AG04450 (cell line): Measurements from ENCODE around the gene HSPB9. TPM values are rescaled to one million over a fixed set of nuclear protein-coding genes. Genes with fewer than 3 reads are reported as not detected.

Source experiments
- CTCF ChIA-PET: fragments of 300-600, 350-600 bp; formaldehyde crosslinking; extraction: SDS; loops from one replicate; lab custom pipeline; 2022; ENCODE audit warnings: antibody characterized with exemption, inconsistent platforms; lab: Charles Lee
- POLR2A ChIA-PET: fragments of 350-600 bp; formaldehyde crosslinking; extraction: SDS; loops from one replicate; lab custom pipeline; 2021; ENCODE audit warnings: antibody characterized with exemption, inconsistent platforms; lab: Yijun Ruan, JAX
- DNase-seq: peaks from one replicate; pipeline ENCODE4 v3.0.0-alpha.2; 2011; ENCODE audit warnings: low read depth, low spot score
- H3K27ac ChIP-seq: one replicate; pipeline ENCODE4 v1.5.1; 2012; ENCODE audit warnings: low read depth, low read length, control low read depth
- H3K27me3 ChIP-seq: one replicate; pipeline ENCODE4 v1.6.0; 2012; ENCODE audit warnings: low read length; ENCODE audit not compliant: control insufficient read depth, insufficient read depth
- H3K4me3 ChIP-seq: 2 replicates; pipeline ENCODE4 v1.5.1; 2011; ENCODE audit warnings: mild to moderate bottlenecking, low read depth, low read length, control low read depth
- H3K9me3 ChIP-seq: 2 replicates; pipeline ENCODE4 v1.5.1; 2012; ENCODE audit warnings: low read length; ENCODE audit not compliant: control insufficient read depth, insufficient read depth
- CTCF ChIP-seq: IDR thresholded peaks from 2 replicates; pipeline ENCODE4 v1.5.1; 2011; ENCODE audit warnings: low read depth, low read length, control low read depth, inconsistent platforms
- polyA plus RNA-seq: library from polyadenylated mRNA; depleted of rRNA; stranded (reverse); fragments of >200 nt; gene quantifications from 2 replicates; pipeline ENCODE4 v1.2.3, GENCODE V29; 2011

The HSPB9 gene
- polyA plus RNA-seq, 1 experiment, result not detected

DNA sequence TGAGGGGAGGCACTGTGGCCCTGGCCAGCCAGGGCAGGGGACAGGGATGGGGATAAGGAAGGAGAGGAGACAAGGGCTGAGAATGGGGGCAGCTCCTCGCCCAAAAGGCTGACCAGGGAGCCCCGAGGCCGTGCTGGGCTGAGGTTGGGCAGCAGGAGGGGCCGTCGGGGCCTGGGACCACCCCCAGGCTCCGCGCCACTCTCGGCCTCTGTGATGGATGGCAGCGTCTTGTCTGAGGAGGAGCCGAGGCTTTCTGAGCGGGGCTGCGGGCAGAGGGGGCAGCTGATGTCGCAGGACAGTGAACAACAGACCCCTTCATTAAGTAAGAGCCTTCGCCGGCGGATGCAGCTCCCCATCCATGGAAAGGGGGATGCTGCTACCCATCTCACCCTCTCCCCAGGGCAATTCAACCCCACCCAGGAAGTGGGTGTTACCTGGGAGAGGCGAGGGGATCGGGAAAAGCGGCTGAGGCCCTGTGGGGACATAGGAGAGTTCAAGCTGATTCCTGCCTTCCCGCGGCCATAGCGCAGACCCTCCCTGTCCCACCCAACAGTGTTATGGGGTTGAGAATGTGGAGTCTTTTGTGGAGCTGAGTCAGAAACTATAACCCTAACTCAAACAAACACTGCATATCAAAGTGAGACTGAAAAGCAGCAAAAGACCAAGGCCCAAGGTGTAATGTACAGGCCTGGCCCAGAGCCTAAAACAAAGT, 41.2 kb downstream of the HSPB9 start:
- no peak for TF ChIP-seq CTCF
- Histone ChIP-seq H3K27me3 (peaks cover 2% of the 10 kb centered on the region), H3K4me3 (no peak overlapping the region), H3K9me3 (no peaks in the 10 kb centered on the region; the same call in 1 of the 2 replicates), H3K27ac (no peak overlapping the region)
- POLR2A ChIA-PET, result interaction anchor here (0.6 kb wide), 1 partner anchor 35 kb away, joined by 3 read pairs; no protein-coding TSS in a partner anchor
- CTCF ChIA-PET, result interaction anchor here (0.9 kb wide), 1 partner anchor 20 kb away, joined by 5 read pairs; no protein-coding TSS in a partner anchor
- DNase-seq, result no peak

DNA sequence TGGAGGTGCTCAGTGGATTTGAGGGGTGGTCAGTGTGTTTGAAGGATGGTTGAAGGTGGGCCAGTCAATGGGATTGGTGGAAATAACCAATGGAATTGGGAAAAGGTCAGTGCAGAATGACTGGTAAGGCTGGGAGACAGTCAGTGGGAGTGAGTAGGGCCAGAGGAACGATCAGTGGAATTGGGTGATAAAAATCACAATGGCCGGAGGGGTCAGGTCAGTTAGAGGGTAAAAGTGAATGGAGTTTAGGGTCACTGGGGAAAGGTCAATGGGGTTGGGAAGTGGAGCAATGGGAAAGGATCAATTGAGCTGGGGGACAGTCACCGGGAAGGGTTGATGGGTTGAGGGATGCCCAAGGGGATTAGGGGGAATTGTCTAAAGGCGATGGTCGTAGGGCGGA, 43.1 kb downstream of the HSPB9 start:
- CTCF ChIA-PET, result no interaction called here

DNA sequence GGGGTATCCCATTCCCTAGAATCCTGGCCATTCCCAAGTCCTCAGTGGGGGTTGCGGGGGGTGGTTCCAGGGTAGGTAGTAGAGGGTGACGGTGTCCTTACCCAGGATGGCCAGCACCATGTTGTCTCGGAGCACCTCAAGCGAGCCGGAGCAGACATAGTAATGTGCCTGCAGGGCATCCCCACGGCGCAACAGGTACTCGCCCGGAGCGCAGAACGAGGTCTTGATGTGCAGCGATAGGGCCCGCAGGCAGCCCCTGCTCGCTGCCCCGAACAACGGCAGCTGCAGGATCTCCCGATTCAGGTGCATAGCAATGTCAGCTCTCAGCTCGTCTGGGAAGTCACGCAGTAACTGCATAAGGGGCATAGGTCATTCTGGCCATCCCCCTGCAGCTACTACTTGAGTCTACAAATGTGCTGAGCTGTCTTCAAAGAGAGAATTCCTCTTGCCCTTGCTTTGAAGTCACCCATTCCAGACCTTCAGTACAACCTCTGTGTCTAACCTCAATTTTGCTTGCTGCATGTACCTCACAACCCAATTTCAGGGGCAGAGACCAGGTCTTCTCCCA, 43.7 kb downstream of the HSPB9 start:
- H3K4me3 ChIP-seq, result no peak overlapping the region
- H3K9me3 ChIP-seq, result no peaks in the 10 kb centered on the region; the same call in 1 of the 2 replicates
- no peak for DNase-seq
- POLR2A ChIA-PET, result no interaction called here
- H3K27ac ChIP-seq, result no peak overlapping the region
- peaks cover 12% of the 10 kb centered on the region for H3K27me3 ChIP-seq
- CTCF ChIA-PET, result no interaction called here
- no peak for TF ChIP-seq CTCF

More for the DNA sequence above, 43.1 kb downstream of the HSPB9 start:
- Histone ChIP-seq H3K4me3 (no peak overlapping the region), H3K27ac (no peak overlapping the region), H3K9me3 (no peaks in the 10 kb centered on the region; the same call in 1 of the 2 replicates), H3K27me3 (peaks cover 7% of the 10 kb centered on the region)
- POLR2A ChIA-PET, result no interaction called here
- TF ChIP-seq CTCF, result no peak
- DNase-seq, result no peak

DNA sequence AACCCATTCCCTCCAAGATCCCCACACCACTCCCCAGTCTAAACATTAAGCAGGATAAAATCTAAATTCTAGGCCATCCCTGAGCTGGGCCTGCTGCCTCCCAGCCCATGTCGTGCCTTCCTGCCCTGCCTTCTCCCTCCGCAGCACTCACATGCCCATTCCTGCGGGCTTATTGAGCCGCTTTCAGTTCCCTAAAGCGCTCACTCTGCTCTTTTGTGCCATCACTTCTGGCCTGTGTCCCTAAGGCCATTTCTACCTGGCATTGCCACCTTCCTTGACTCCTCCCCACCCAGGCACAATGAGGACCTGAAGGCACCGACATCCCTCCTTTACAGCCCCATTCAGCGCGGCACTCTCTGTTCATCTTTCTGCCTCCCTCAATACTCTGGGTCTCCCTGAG, 45.2 kb downstream of the HSPB9 start:
- no peak overlapping the region for H3K27ac ChIP-seq
- no peak overlapping the region for H3K4me3 ChIP-seq
- peaks cover 15% of the 10 kb centered on the region for H3K27me3 ChIP-seq
- no peaks in the 10 kb centered on the region; the same call in 1 of the 2 replicates for H3K9me3 ChIP-seq
- DNase-seq, result no peak
- ChIA-PET CTCF (no interaction called here), POLR2A (interaction anchor here (0.6 kb wide), 1 partner anchor 347 kb away, joined by 4 read pairs; no protein-coding TSS in a partner anchor)
- TF ChIP-seq CTCF, result no peak

GRCh38 chr17:42169351-42169750, 46.7 kb downstream of the HSPB9 start:
- no peak for DNase-seq
- Histone ChIP-seq H3K4me3 (no peak overlapping the region), H3K27me3 (peaks cover 23% of the 10 kb centered on the region), H3K27ac (no peak overlapping the region), H3K9me3 (no peaks in the 10 kb centered on the region; the same call in 1 of the 2 replicates)
- CTCF ChIA-PET, result no interaction called here
- POLR2A ChIA-PET, result no interaction called here
- no peak for TF ChIP-seq CTCF
